GM19351 (cell line): ENCODE measurements around the gene KCNT2.
A peak's percentile ranks its signal among the peaks of the same experiment; 100 is the strongest.
"Not testable (repeated sequence)": the region's sequence is repeated elsewhere in the genome, so short reads cannot be mapped to it uniquely, and the experiment has no call there.

Source experiments
- ATAC-seq: cut with Tn5 transposase; IDR thresholded peaks from one replicate; pipeline ENCODE4 v1.9.1; 2021; ENCODE audit warnings: mild to moderate bottlenecking, moderate library complexity; ENCODE audit not compliant: unreplicated experiment

The KCNT2 gene

GRCh38 chr1:196590959-196591358, 17.3 kb downstream of the KCNT2 start:
- ATAC-seq: no peak

GRCh38 chr1:196590012-196590708, 18.1 kb downstream of the KCNT2 start:
- no peak for ATAC-seq

- ATAC-seq: no peak
Measured at GRCh38 chr1:196584696-196585095, 23.5 kb downstream of the KCNT2 start.

- no peak for ATAC-seq
Measured at GRCh38 chr1:196577386-196577785, 30.9 kb downstream of the KCNT2 start.

- ATAC-seq: no peak
Measured at GRCh38 chr1:196573226-196573625, 35.0 kb downstream of the KCNT2 start.

GRCh38 chr1:196567238-196567637, 41.0 kb downstream of the KCNT2 start:
- ATAC-seq: no peak

GRCh38 chr1:196563768-196564167, 44.5 kb downstream of the KCNT2 start:
- ATAC-seq: no peak

GRCh38 chr1:196559314-196559713, 48.9 kb downstream of the KCNT2 start:
- no peak for ATAC-seq

- peak; percentile 69 for ATAC-seq
Measured at GRCh38 chr1:196558411-196558810, 49.8 kb downstream of the KCNT2 start.

GRCh38 chr1:196557797-196558196, 50.4 kb downstream of the KCNT2 start:
- ATAC-seq: no peak

- ATAC-seq: no peak
Measured at GRCh38 chr1:196550731-196551130, 57.5 kb downstream of the KCNT2 start.

GRCh38 chr1:196546272-196547111, 61.7 kb downstream of the KCNT2 start:
- ATAC-seq: no peak

- ATAC-seq: no peak
Measured at GRCh38 chr1:196545222-196545621, 63.0 kb downstream of the KCNT2 start.

- no peak for ATAC-seq
Measured at GRCh38 chr1:196544617-196545016, 63.6 kb downstream of the KCNT2 start.

GRCh38 chr1:196543833-196544232, 64.4 kb downstream of the KCNT2 start:
- ATAC-seq: no peak

- no peak for ATAC-seq
Measured at GRCh38 chr1:196538473-196538872, 69.8 kb downstream of the KCNT2 start.

GRCh38 chr1:196535727-196536126, 72.5 kb downstream of the KCNT2 start:
- no peak for ATAC-seq

GRCh38 chr1:196531737-196532524, 76.3 kb downstream of the KCNT2 start:
- ATAC-seq: no peak

- no peak for ATAC-seq
Measured at GRCh38 chr1:196527919-196528318, 80.3 kb downstream of the KCNT2 start.

GRCh38 chr1:196522574-196523345, 85.5 kb downstream of the KCNT2 start:
- not testable (repeated sequence) for ATAC-seq

GRCh38 chr1:196517193-196517592, 91.0 kb downstream of the KCNT2 start:
- ATAC-seq: no peak
